HUES64 (cell line): ENCODE data around the gene LIPT2.

Source experiments
- H3K27ac ChIP-seq: 2 replicates; pipeline ENCODE4 v1.7.0; 2013; ENCODE audit warnings: low read depth, low read length, inconsistent platforms
- H3K27me3 ChIP-seq: 2 replicates; pipeline ENCODE4 v1.6.1; 2013; ENCODE audit warnings: mild to moderate bottlenecking, low read length; ENCODE audit not compliant: insufficient read depth
- H3K36me3 ChIP-seq: 2 replicates; pipeline ENCODE4 v1.6.1; 2013; ENCODE audit warnings: mild to moderate bottlenecking, low read length; ENCODE audit not compliant: insufficient read depth
- H3K4me1 ChIP-seq: 2 replicates; pipeline ENCODE4 v1.6.1; 2013; ENCODE audit warnings: mild to moderate bottlenecking, low read length, moderate library complexity; ENCODE audit not compliant: insufficient read depth
- H3K4me3 ChIP-seq: 2 replicates; pipeline ENCODE4 v1.5.1; 2013; ENCODE audit warnings: mild to moderate bottlenecking, low read length, moderate library complexity
- H3K9ac ChIP-seq: 2 replicates; pipeline ENCODE4 v1.6.1; 2013; ENCODE audit warnings: mild to moderate bottlenecking, low read depth, low read length
- H3K9me3 ChIP-seq: 2 replicates; pipeline ENCODE4 v1.6.1; 2013; ENCODE audit warnings: low read depth, low read length; ENCODE audit not compliant: insufficient read depth
- WGBS: fragments of 150-250, 120-280 bp; methylation state at CpG from one replicate; pipeline ENCODE4 v1.1.7; 2013; ENCODE audit warnings: missing lambda C conversion rate; 5-methylcytosine and 5-hydroxymethylcytosine counted together

The LIPT2 gene

DNA sequence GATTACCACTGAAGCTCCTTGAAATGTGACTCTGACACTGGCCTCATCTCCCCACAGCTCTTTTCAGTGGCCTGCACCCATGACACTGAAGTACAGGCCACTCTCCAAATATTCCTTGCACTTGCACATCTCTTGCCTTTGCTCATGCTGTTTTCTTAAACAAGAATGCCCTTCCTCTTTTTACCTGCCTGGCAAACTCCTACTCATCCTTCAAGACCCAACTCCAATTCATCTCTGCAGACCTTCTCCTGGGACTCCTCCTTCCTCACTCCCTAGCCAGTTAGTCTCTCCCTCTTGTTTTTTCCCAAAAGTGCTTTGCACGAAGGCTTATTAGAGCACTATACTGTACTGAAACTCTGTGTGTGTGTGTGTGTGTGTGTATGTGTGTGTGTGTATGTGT, 28.8 kb downstream of the LIPT2 start:
- Histone ChIP-seq H3K9me3 (no peaks in the 10 kb centered on the region), H3K27me3 (peaks cover 20% of the 10 kb centered on the region), H3K36me3 (no peaks in the 10 kb centered on the region), H3K4me3 (no peak overlapping the region), H3K27ac (no peak overlapping the region), H3K4me1 (peaks cover 26% of the 10 kb centered on the region), H3K9ac (no peak overlapping the region)
- 100% methylated on average over 1 of the region's 1 CpG for WGBS

DNA sequence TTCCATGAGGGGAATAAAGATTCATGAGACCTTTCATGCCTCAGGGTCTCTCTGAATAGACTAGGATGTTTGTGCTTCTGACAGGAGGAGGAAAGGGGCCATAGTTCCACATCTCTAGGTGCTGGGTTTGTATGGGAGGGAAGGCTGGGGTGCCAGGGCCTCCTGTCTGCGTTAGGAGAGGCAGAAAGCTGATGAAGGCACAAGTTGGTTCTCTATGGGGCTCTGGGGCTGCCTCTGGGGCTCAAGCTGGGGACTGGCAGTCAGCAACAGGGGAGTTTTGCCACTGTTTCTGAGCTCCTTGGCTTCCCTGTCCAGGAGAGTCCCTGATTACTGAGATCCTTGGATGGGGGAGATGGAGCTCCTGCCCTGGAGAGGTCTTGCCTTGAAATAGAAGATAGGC, 30.3 kb downstream of the LIPT2 start:
- Histone ChIP-seq H3K4me1 (peaks cover 22% of the 10 kb centered on the region), H3K36me3 (no peaks in the 10 kb centered on the region), H3K9me3 (no peaks in the 10 kb centered on the region), H3K27me3 (peaks cover 20% of the 10 kb centered on the region), H3K27ac (no peak overlapping the region), H3K9ac (no peak overlapping the region), H3K4me3 (no peak overlapping the region)
- 86% methylated on average over 1 of the region's 1 CpG for WGBS

DNA sequence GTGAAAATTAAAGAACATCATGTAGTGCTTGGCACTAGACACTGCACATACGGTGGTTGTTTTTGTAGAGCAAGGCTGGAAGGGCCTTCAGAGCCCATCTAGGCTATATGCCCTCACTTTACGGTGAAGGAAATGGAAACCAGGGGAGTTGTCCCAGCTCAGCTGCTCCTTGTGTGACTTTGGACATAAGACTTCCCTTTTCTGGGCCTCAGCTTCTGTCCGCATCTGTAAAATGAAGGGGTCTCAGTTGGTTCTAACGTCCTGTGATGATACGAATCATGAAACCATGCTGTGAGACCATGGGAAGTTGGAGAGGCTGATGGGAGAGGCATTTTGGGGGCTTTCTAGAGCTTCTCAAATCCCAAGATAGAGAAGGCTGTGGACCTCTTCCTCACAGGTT, 30.9 kb downstream of the LIPT2 start:
- Histone ChIP-seq H3K36me3 (no peaks in the 10 kb centered on the region), H3K9me3 (no peaks in the 10 kb centered on the region), H3K27me3 (peaks cover 17% of the 10 kb centered on the region), H3K4me3 (no peak overlapping the region), H3K27ac (no peak overlapping the region), H3K9ac (no peak overlapping the region), H3K4me1 (peaks cover 16% of the 10 kb centered on the region)
- WGBS = 94% methylated on average over 5 of the region's 5 CpGs

DNA sequence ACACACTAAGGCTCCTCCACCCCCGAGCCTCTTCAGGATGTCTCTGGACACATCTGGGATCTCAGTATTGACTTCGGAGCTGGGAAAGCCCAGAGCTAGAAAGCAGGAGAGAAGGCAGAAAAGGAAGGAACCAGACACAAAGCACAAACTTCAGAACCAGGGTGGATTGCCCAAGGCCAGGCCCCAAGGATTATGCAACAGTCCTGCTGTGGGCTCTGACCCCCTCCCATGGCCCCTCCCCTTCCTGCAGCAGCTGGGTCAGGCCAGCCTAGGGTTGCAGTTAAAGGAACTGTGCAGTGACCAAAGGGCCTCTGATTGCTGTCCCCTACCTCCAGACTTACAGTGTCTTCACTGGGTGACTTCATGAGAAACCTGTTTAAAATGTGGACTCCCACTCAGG, 31.5 kb downstream of the LIPT2 start:
- H3K4me1 ChIP-seq = peaks cover 15% of the 10 kb centered on the region; the same call in 1 of the 2 replicates
- no peak overlapping the region for H3K4me3 ChIP-seq
- 0 out of 2 replicates have a peak overlapping the region, but pooled peaks have one; percentile 1 for H3K9ac ChIP-seq
- no peak overlapping the region for H3K27ac ChIP-seq
- H3K27me3 ChIP-seq = peaks cover 13% of the 10 kb centered on the region
- 84% methylated on average over 2 of the region's 2 CpGs for WGBS
- H3K9me3 ChIP-seq = no peaks in the 10 kb centered on the region
- H3K36me3 ChIP-seq = no peaks in the 10 kb centered on the region

DNA sequence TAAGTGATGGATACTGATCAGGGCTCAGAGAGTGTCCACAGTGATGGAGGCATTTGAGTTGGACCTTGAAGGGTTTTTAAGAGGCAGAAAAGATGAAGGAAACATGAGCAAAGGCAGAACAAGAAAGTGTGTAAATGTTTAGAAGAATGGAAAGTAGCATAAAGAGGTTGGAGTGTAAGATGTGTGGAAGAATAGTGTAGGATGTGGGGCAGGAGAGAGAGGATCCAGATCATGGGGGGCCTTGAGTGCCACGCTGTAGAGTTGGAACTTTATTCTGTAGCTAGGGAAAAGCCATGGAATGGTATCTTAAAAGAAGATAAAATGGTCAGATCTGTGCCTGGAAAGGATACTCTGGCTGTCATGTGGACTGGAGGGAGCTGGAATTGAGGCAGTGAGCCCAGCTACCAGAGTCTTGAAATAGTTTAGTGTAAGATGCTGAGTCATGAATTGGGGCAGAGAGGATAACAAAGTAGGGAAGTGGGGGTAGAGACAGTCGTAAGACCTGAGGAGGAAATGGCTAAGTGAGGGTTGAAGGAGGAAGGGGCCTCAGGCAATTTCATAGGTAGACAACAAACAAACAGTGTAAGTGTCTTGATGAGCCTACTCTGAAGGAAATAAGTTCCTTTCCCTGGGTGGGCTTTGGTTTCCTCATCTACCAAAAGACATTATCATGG, 32.9 kb downstream of the LIPT2 start:
- WGBS = 77% methylated on average over 2 of the region's 2 CpGs
- peaks cover 12% of the 10 kb centered on the region; the same call in 1 of the 2 replicates for H3K4me1 ChIP-seq
- H3K9ac ChIP-seq = no peak overlapping the region
- H3K27ac ChIP-seq = no peak overlapping the region
- H3K27me3 ChIP-seq = no peaks in the 10 kb centered on the region
- H3K9me3 ChIP-seq = no peaks in the 10 kb centered on the region
- no peaks in the 10 kb centered on the region for H3K36me3 ChIP-seq
- H3K4me3 ChIP-seq = no peak overlapping the region

DNA sequence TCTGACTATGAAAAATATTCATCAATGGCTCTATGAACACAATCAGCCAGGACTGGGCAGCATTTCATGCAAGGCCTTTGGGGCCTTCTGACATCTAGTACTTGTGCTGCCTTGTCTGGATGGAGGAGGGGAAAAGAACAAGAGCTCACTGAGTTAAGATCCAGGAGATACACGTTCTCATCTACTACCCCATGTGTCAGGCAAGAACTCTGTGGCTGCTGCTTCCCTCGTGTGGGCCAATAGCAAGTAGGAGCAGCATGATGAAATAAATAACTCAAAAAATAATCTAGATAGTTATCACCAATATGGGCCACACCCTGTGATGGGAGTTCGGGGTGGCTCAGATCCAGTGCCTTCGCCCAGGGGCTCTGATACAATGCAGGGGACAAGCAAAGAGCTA, 33.5 kb downstream of the LIPT2 start:
- H3K36me3 ChIP-seq = no peaks in the 10 kb centered on the region
- 97% methylated on average over 3 of the region's 4 CpGs for WGBS
- H3K4me1 ChIP-seq = peaks cover 12% of the 10 kb centered on the region; the same call in 1 of the 2 replicates
- H3K27ac ChIP-seq = no peak overlapping the region
- no peak overlapping the region for H3K9ac ChIP-seq
- no peaks in the 10 kb centered on the region for H3K27me3 ChIP-seq
- H3K9me3 ChIP-seq = no peaks in the 10 kb centered on the region
- no peak overlapping the region for H3K4me3 ChIP-seq

DNA sequence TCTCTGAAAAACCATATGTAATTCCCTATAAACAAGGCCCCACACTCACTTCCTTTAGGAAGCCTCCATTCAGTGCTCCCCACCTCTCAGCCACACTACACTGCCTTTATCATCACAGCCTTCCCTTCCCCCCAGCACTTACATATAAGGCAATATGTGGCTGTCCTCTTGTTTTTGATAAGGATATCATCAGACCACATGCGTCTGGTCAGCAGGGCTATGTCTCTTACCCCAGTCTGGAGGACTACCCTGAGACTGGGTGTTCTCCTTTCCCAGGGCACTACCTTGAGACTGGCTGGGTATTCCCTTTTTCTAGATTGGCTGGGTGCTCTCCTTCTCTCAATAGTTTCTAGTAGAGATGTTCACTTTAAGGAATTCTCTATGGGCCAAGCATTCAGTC, 33.9 kb downstream of the LIPT2 start:
- Histone ChIP-seq H3K4me3 (no peak overlapping the region), H3K9me3 (no peaks in the 10 kb centered on the region), H3K4me1 (peaks cover 12% of the 10 kb centered on the region; the same call in 1 of the 2 replicates), H3K9ac (no peak overlapping the region), H3K27me3 (no peaks in the 10 kb centered on the region), H3K27ac (no peak overlapping the region), H3K36me3 (no peaks in the 10 kb centered on the region)
- 0% methylated on average over 1 of the region's 1 CpG for WGBS

DNA sequence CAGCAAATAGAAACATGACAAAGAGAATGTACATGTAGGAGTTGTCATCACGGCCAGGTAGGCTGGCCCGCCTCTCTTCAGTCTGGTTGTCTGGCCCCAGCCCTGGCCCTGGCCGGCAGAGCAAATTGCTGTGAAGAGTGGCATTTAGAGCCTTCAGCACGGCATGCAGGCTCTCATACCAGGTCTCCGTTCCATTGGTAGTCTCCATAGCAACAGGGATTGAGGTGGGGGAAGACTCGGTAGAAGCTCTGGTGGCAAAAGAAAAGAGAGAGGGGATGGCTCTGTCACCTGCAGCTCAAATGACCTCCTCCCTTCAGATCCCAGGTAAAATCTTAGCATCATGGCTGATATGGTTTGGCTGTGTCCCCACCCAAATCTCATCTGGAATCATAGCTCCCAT, 36.2 kb downstream of the LIPT2 start:
- WGBS = 84% methylated on average over 6 of the region's 6 CpGs
- no peak overlapping the region for H3K9ac ChIP-seq
- no peak overlapping the region for H3K4me3 ChIP-seq
- no peaks in the 10 kb centered on the region for H3K36me3 ChIP-seq
- no peaks in the 10 kb centered on the region for H3K9me3 ChIP-seq
- H3K4me1 ChIP-seq = peaks cover 11% of the 10 kb centered on the region; the same call in 1 of the 2 replicates
- H3K27ac ChIP-seq = no peak overlapping the region
- H3K27me3 ChIP-seq = no peaks in the 10 kb centered on the region

DNA sequence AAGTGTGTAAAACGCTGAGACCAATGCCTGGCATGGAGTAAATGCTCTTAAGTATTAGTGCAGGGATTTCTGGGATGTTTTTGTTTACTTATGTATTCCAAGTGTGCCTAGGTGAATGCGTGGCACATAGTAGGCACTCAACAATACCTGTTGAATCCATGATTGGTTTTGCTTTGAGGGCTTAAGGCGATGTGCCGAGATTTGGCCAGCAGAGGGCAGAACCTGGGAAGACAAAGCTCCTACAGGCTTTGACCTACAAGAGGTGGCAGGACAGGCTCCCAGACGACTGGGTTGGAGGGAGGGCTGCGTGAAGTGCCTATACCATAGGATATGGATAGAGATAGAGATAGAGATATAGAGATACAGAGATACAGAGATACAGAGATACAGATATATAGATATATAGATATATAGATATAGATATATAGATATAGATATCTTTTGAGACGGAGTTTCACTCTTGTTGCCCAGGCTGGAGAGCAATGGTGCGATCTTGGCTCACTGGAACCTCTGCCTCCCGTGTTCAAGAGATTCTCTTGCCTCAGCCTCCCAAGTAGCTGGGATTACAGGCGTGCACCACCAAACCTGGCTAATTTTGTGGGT, 40.0 kb downstream of the LIPT2 start:
- H3K4me1 ChIP-seq = no peaks in the 10 kb centered on the region
- no peak overlapping the region for H3K27ac ChIP-seq
- H3K27me3 ChIP-seq = no peaks in the 10 kb centered on the region
- H3K9ac ChIP-seq = no peak overlapping the region
- no peaks in the 10 kb centered on the region for H3K9me3 ChIP-seq
- H3K36me3 ChIP-seq = no peaks in the 10 kb centered on the region
- WGBS = 49% methylated on average over 10 of the region's 10 CpGs
- no peak overlapping the region for H3K4me3 ChIP-seq

DNA sequence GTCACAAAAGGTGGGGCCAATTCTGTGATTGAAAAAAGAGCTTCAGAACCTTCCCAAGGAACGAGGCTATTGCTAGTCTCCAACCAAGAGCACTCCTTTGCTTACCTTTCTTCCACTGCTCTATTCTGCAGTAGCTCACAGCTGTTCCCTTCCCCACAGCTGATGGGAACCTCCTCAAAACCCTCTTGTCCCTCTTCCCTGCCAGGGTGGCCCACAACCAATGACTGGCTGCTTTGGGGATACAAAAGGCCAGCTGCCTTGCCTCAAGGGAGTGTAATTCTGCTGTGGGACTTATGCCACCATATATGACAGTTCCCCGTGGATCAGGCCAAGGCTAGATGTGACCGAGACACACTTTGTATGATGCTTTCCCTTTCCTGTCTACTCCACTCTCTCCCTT, 41.2 kb downstream of the LIPT2 start:
- Histone ChIP-seq H3K9ac (no peak overlapping the region), H3K27me3 (no peaks in the 10 kb centered on the region), H3K4me3 (no peak overlapping the region), H3K36me3 (no peaks in the 10 kb centered on the region), H3K4me1 (no peaks in the 10 kb centered on the region), H3K9me3 (no peaks in the 10 kb centered on the region), H3K27ac (no peak overlapping the region)
- 88% methylated on average over 3 of the region's 3 CpGs for WGBS

DNA sequence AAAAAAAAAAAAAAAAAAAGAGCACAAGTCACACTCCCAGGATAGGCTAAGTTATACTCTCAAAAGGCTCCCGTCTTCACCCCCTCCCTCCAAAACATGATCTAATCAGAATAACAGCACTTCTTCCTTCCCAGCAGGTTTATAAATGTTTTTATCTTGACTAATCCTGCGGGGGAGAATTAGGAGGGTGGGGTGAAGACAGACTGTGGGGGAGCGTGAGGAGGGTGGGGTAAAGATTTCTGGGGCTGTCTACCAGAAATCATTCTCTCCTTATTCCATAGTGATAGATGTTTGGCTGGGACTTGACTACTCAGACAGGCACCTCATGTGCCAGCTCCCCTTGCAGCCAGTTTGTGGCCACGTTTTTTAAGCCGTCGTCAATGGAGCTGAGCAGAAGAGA, 43.2 kb downstream of the LIPT2 start:
- Histone ChIP-seq H3K9ac (no peak overlapping the region), H3K36me3 (no peaks in the 10 kb centered on the region), H3K4me3 (no peak overlapping the region), H3K4me1 (no peaks in the 10 kb centered on the region), H3K9me3 (no peaks in the 10 kb centered on the region), H3K27me3 (no peaks in the 10 kb centered on the region), H3K27ac (no peak overlapping the region)
- WGBS = 86% methylated on average over 4 of the region's 6 CpGs
